HCT116 (cell line): Measurements from ENCODE around the gene NPW. TPM values are rescaled to one million over a fixed set of nuclear protein-coding genes. Genes with fewer than 3 reads are reported as not detected.

ENCODE experiments used
- ATAC-seq: fragments of 200-7000 bp; cut with Tn5 transposase; 2 replicates; pipeline ENCODE4 v1.9.1; 2020; ENCODE audit warnings: mild to moderate bottlenecking, moderate library complexity
- BruUV-seq: library from RNA; stranded (reverse); fragments of 400-500 nt; replicated peaks from 2 replicates; lab custom pipeline; 2021; lab: Mats Ljungman, UMichigan
- CTCF ChIA-PET: fragments of 300-600 bp; sonication (Branson Sonifier 250); formaldehyde crosslinking; loops from one replicate; lab custom pipeline; 2021; ENCODE audit warnings: antibody characterized with exemption; lab: Charles Lee
- POLR2A ChIA-PET: fragments of 300-600, 350-600 bp; sonication (Branson Sonifier 250); formaldehyde crosslinking; loops from one replicate; lab custom pipeline; 2021; ENCODE audit warnings: antibody characterized with exemption; lab: Charles Lee
- RAD21 ChIA-PET, 2 experiments: fragments of 300-600 bp; sonication (Branson Sonifier 250); formaldehyde crosslinking; loops; one replicate each; lab custom pipeline; 2023; ENCODE audit warnings: low total read pairs in 2 of 2; ENCODE audit not compliant: uncharacterized antibody in 2 of 2, unreplicated experiment in 2 of 2, low non-redundant PET in 1 of 2; lab: Charles Lee
- DNase-seq: peaks from one replicate; pipeline ENCODE4 v3.0.0-alpha.2; 2010; ENCODE audit warnings: low read depth, low spot score
- H2AFZ ChIP-seq: fragments of 200-600 bp; shearing (Covaris generic), sonication (generic); 2 replicates; pipeline ENCODE4 v1.6.1; 2017; ENCODE audit warnings: low read depth, mixed run types, mixed read lengths, antibody characterized with exemption, low read length; ENCODE audit not compliant: poor library complexity, severe bottlenecking
- H3K27ac ChIP-seq: 2 replicates; pipeline ENCODE4 v1.5.1; 2012; ENCODE audit warnings: low read depth, low read length
- H3K27me3 ChIP-seq: fragments of 200-600 bp; sonication (generic); 2 replicates; pipeline ENCODE4 v1.6.1; 2016; ENCODE audit warnings: mixed run types, low read length, mixed read lengths; ENCODE audit not compliant: insufficient read depth
- H3K36me3 ChIP-seq, 2 experiments: fragments of 200-500 bp in 1 of 2; fragments of 200-600 bp in 1 of 2; sonication (Bioruptor generic) in 1 of 2; sonication (generic) in 1 of 2; 2 replicates each; pipeline versions ENCODE4 v1.5.1 to v1.6.1; 2014 to 2016; ENCODE audit warnings: low read length in 2 of 2, inconsistent platforms in 1 of 2, mixed read lengths in 1 of 2, mixed run types in 1 of 2; ENCODE audit not compliant: insufficient read depth in 2 of 2, control insufficient read depth in 1 of 2
- H3K4me1 ChIP-seq, 2 experiments: fragments of 200-600 bp in 1 of 2; sonication (generic) in 1 of 2; 2 replicates each; pipeline versions ENCODE4 v1.5.1 to v1.6.1; 2012 to 2017; ENCODE audit warnings: low read length in 2 of 2, inconsistent platforms in 1 of 2, mild to moderate bottlenecking in 1 of 2, mixed read lengths in 1 of 2, mixed run types in 1 of 2, moderate library complexity in 1 of 2; ENCODE audit not compliant: insufficient read depth in 2 of 2, control insufficient read depth in 1 of 2
- H3K4me2 ChIP-seq: fragments of 200-600 bp; sonication (generic); 2 replicates; pipeline ENCODE4 v1.6.1; 2017; ENCODE audit warnings: mixed run types, low read length, mixed read lengths
- H3K4me3 ChIP-seq, 2 experiments: fragments of 200-600 bp in 1 of 2; sonication (generic) in 1 of 2; replicated peaks in 1 of 2; 2 replicates each; pipeline ENCODE4 v1.5.1; 2011 to 2016; ENCODE audit warnings: low read length in 2 of 2, control low read depth in 1 of 2, low read depth in 1 of 2, mild to moderate bottlenecking in 1 of 2, mixed read lengths in 1 of 2, mixed run types in 1 of 2
- H3K79me2 ChIP-seq: fragments of 200-600 bp; sonication (generic); 2 replicates; pipeline ENCODE4 v1.6.1; 2017; ENCODE audit warnings: mild to moderate bottlenecking, mixed run types, low read length, moderate library complexity, mixed read lengths; ENCODE audit not compliant: insufficient read depth
- H3K9ac ChIP-seq: fragments of 200-600 bp; sonication (generic); 2 replicates; pipeline ENCODE4 v1.6.1; 2016; ENCODE audit warnings: low read length, mixed read lengths
- H3K9me2 ChIP-seq: fragments of 200-600 bp; sonication (generic), shearing (Covaris generic); 2 replicates; pipeline ENCODE4 v1.6.1; 2017; ENCODE audit warnings: mixed run types, mild to moderate bottlenecking, moderate library complexity; ENCODE audit not compliant: insufficient read depth
- H3K9me3 ChIP-seq, 2 experiments: fragments of 200-500 bp in 1 of 2; fragments of 200-600 bp in 1 of 2; sonication (Bioruptor generic) in 1 of 2; sonication (generic) in 1 of 2; 2 replicates each; pipeline ENCODE4 v1.6.1; 2014 to 2017; ENCODE audit warnings: low read length in 2 of 2, mixed read lengths in 2 of 2, inconsistent platforms in 1 of 2, low read depth in 1 of 2, mild to moderate bottlenecking in 1 of 2, mixed run types in 1 of 2, moderate library complexity in 1 of 2; ENCODE audit not compliant: control insufficient read depth in 1 of 2, insufficient read depth in 1 of 2
- H4K20me1 ChIP-seq: fragments of 200-600 bp; sonication (generic), shearing (Covaris generic); 2 replicates; pipeline ENCODE4 v1.6.1; 2017; ENCODE audit warnings: mixed run types, mild to moderate bottlenecking, moderate library complexity; ENCODE audit not compliant: insufficient read depth
- EGR1 ChIP-seq: IDR thresholded peaks from 2 replicates; pipeline ENCODE4 v1.6.1; 2012; ENCODE audit warnings: low read depth
- FOSL1 ChIP-seq: IDR thresholded peaks from 2 replicates; pipeline ENCODE4 v1.6.1; 2012; ENCODE audit warnings: low read depth
- MAX ChIP-seq: IDR thresholded peaks from 2 replicates; pipeline ENCODE4 v1.6.1; 2012
- POLR2A ChIP-seq: IDR thresholded peaks from 2 replicates; pipeline ENCODE4 v1.7.0; 2011; ENCODE audit warnings: borderline replicate concordance; ENCODE audit not compliant: insufficient read depth, insufficient read length; ENCODE audit errors: extremely low read depth
- POLR2AphosphoS5 ChIP-seq: IDR thresholded peaks from 2 replicates; pipeline ENCODE4 v1.6.1; 2011; ENCODE audit warnings: mild to moderate bottlenecking, low read depth, low read length, moderate library complexity
- SP1 ChIP-seq: IDR thresholded peaks from 2 replicates; pipeline ENCODE4 v1.6.1; 2012; ENCODE audit warnings: low read depth
- TCF7L2 ChIP-seq: IDR thresholded peaks from 2 replicates; pipeline ENCODE4 v1.7.0; 2011; ENCODE audit warnings: borderline replicate concordance, inconsistent platforms; ENCODE audit not compliant: insufficient read depth, insufficient read length; ENCODE audit errors: extremely low read depth
- ZNF274 ChIP-seq: fragments of 200-500 bp; sonication (Bioruptor generic); IDR thresholded peaks from 2 replicates; pipeline ENCODE4 v1.6.1; 2014; ENCODE audit warnings: mild to moderate bottlenecking, low read depth, low read length, inconsistent platforms
- intact Hi-C: fragments of 100-400 bp; cut with micrococcal nuclease; formaldehyde crosslinking; loops from 2 replicates; pipeline ENCODE4 v1.10.0; 2022
- total RNA-seq: library from RNA; stranded (reverse); gene quantifications from one replicate; pipeline ENCODE4 v1.2.1, GENCODE V29; 2021; ENCODE audit not compliant: unreplicated experiment
- TF ChIP-seq, protein P1 (sequence below): IDR thresholded peaks from 2 replicates; pipeline ENCODE4 v1.6.1; 2012

NPW gene
- total RNA-seq, 1 experiment from 2014 or later: 226 TPM

DNA sequence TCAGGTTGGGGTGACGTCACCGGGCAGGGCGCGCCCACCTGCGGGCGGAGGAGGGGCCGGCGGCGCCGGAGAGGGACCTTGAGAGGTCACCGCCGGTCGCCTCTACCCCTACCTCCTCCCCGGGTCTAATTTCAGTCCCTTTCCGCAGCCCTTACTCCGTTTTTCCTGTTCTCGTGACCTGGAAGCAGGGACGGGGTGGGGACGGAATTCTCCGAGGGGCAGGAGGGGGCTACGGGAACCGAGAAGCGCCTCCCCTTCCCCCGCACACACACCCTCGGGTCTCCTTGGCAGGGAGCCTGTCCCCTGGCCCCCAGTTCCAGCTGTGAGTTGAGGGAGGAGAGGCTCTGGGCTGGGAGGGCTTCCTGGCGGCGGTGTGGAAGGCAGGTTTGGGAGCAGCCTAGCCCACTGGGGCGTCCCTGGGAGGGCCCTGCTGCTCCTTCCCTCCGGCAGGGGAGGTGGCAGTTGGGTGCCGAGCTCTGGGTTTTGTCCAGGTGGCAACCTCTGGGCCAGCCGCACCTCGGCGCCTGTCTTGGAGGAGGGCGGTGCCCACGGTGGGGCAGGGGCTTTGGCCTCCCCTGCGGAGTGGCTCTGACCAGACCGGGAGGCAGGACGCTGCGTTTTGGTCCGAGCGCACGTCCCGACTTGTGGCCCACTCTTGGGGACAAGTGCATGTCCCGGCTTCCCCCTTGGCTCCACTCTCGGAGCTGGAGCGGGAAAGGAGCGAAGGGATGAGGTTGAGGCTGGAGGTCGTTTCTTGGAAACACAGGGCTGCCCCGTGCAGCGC is 29.0 kb upstream of the NPW start:
- ATAC-seq: peak; percentile 53
- peak overlapping the region; percentile 65 for H3K27ac ChIP-seq
- RAD21 ChIA-PET: no interaction called here
- TSS peak; percentile 39 for BruUV-seq
- TF ChIP-seq TCF7L2 (peak; percentile 25), SP1 (no peak), POLR2AphosphoS5 (peak; percentile 48; the same call in 1 of the 2 replicates), EGR1 (no peak)
- TF ChIP-seq, all 23 proteins: peak for 2
- Histone ChIP-seq H3K79me2 (peaks cover 7% of the 10 kb centered on the region; the same call in 1 of the 2 replicates), H3K27me3 (no peaks in the 10 kb centered on the region), H3K4me1 (peaks cover 13 to 38% of the 10 kb centered on the region in 2 experiments), H3K9me2 (no peaks in the 10 kb centered on the region), H3K4me2 (peak overlapping the region; percentile 67), H2AFZ (no peak overlapping the region), H3K4me3 (peak overlapping the region; percentile 53 to 60), H3K9me3 (no peaks in the 10 kb centered on the region), H3K36me3 (peaks cover 6 to 14% of the 10 kb centered on the region in 2 experiments; a peak in 2 of 4 replicates), H3K9ac (peak overlapping the region; percentile 57), H4K20me1 (no peaks in the 10 kb centered on the region)
- no peak for DNase-seq
- ChIA-PET CTCF (no interaction called here), POLR2A (no interaction called here)
- intact Hi-C loops: no loop called here

DNA sequence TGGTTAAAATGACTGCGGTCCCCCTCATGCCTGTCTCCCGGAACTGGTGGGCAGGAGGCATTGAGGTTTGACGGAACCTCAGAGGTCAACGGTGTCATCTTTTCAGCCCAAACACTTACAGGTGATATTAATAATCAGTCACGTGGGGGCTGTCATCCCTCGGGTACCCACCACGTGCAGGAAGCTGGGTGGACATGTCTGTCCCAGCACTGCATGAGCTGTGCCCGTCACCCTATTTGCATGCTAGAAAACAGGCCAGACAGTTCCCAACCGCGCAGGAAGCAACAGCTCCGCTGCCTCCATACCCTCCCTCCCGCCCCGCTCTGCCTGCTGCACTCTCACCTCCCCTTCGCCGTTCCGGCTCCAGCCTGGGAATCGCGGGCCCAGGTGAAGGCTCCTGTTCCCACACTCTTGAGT is 28.4 kb upstream of the NPW start:
- peaks cover under 1% of the 10 kb centered on the region; the same call in 1 of the 2 replicates for H3K79me2 ChIP-seq
- H3K27me3 ChIP-seq: no peaks in the 10 kb centered on the region
- peak overlapping the region; percentile 65; the same call in 1 of the 2 replicates for H3K27ac ChIP-seq
- no peaks in the 10 kb centered on the region for H3K9me3 ChIP-seq
- BruUV-seq: no TSS peak
- peaks cover under 1 to 9% of the 10 kb centered on the region in 2 experiments; a peak in 2 of 4 replicates for H3K36me3 ChIP-seq
- RAD21 ChIA-PET: no interaction called here
- H3K4me2 ChIP-seq: peak overlapping the region; percentile 67
- no peak overlapping the region for H3K4me3 ChIP-seq
- H4K20me1 ChIP-seq: no peaks in the 10 kb centered on the region
- no peak overlapping the region for H3K9ac ChIP-seq
- no peak for DNase-seq
- intact Hi-C loops: no loop called here
- H3K9me2 ChIP-seq: no peaks in the 10 kb centered on the region
- H3K4me1 ChIP-seq: peaks cover 11 to 34% of the 10 kb centered on the region in 2 experiments; a peak in 3 of 4 replicates
- CTCF ChIA-PET: interaction anchor here (1.6 kb wide), 1 partner anchor 13 kb away, joined by 9 read pairs; no protein-coding TSS in a partner anchor
- POLR2A ChIA-PET: no interaction called here
- no peak overlapping the region for H2AFZ ChIP-seq
- no peak for TF ChIP-seq FOSL1
- TF ChIP-seq SP1: no peak
- TF ChIP-seq, protein P1, sequence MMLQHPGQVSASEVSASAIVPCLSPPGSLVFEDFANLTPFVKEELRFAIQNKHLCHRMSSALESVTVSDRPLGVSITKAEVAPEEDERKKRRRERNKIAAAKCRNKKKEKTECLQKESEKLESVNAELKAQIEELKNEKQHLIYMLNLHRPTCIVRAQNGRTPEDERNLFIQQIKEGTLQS: no peak
- no peak for TF ChIP-seq ZNF274
- no peak for TF ChIP-seq MAX
- no peak for TF ChIP-seq POLR2A
- TF ChIP-seq, all 23 proteins: peak for 0
- no peak for ATAC-seq
